HepG2 (cell line): Measurements from ENCODE around the gene PDYN. TPM values are rescaled to one million over a fixed set of nuclear protein-coding genes. Genes with fewer than 3 reads are reported as not detected.

ENCODE experiments used
- DPF2 ChIP-seq: sonication (generic); formaldehyde crosslinking; IDR thresholded peaks from 2 replicates; pipeline ENCODE4 v1.4.0; 2020; ENCODE audit warnings: mild to moderate bottlenecking, low read depth, missing genetic modification reagents, borderline replicate concordance
- ELF3 ChIP-seq: IDR thresholded peaks from 2 replicates; pipeline ENCODE4 v1.6.1; 2016; ENCODE audit warnings: missing genetic modification reagents, missing compliant biosample characterization
- HMGA1 ChIP-seq: sonication (generic); formaldehyde crosslinking; conservative IDR thresholded peaks from 2 replicates; pipeline ENCODE4 v1.4.0; 2020; ENCODE audit warnings: missing genetic modification reagents
- HOXD1 ChIP-seq: sonication (generic); formaldehyde crosslinking; IDR thresholded peaks from 2 replicates; pipeline ENCODE4 v1.5.0; 2020; ENCODE audit warnings: missing genetic modification reagents
- LRRFIP1 ChIP-seq: sonication (generic); formaldehyde crosslinking; conservative IDR thresholded peaks from 2 replicates; pipeline ENCODE4 v1.4.0; 2020; ENCODE audit warnings: missing genetic modification reagents
- SP4 ChIP-seq: sonication (generic); formaldehyde crosslinking; IDR thresholded peaks from 2 replicates; pipeline ENCODE4 v1.8.1; 2023; ENCODE audit warnings: mild to moderate bottlenecking, missing genetic modification reagents
- ZBTB8A ChIP-seq: sonication (generic); formaldehyde crosslinking; IDR thresholded peaks from 2 replicates; pipeline ENCODE4 v1.4.0; 2020; ENCODE audit warnings: mild to moderate bottlenecking, low read depth, missing genetic modification reagents, borderline replicate concordance
- ZNF101 ChIP-seq: sonication (generic); formaldehyde crosslinking; IDR thresholded peaks from 2 replicates; pipeline ENCODE4 v1.4.0; 2020; ENCODE audit warnings: mild to moderate bottlenecking, low read depth, missing genetic modification reagents, borderline replicate concordance
- ZNF24 ChIP-seq: fragments of 450-650 bp; IDR thresholded peaks from 2 replicates; pipeline ENCODE4 v1.6.1; 2017; ENCODE audit warnings: antibody characterized with exemption, mild to moderate bottlenecking
- ZNF556 ChIP-seq: sonication (generic); formaldehyde crosslinking; IDR thresholded peaks from 2 replicates; pipeline ENCODE4 v1.4.0; 2020; ENCODE audit warnings: mild to moderate bottlenecking, missing genetic modification reagents, borderline replicate concordance
- ZNF563 ChIP-seq: sonication (generic); formaldehyde crosslinking; IDR thresholded peaks from 2 replicates; pipeline ENCODE4 v1.8.0; 2022; ENCODE audit warnings: mild to moderate bottlenecking, moderate library complexity, missing genetic modification reagents
- ZNF850 ChIP-seq: sonication (generic); formaldehyde crosslinking; conservative IDR thresholded peaks from 2 replicates; pipeline ENCODE4 v1.9.0; 2021; ENCODE audit warnings: mild to moderate bottlenecking, missing genetic modification reagents
- polyA plus RNA-seq, 8 experiments: library from polyadenylated mRNA; depleted of rRNA in 3 of 8; stranded (reverse) in 7 of 8; unstranded in 1 of 8; fragments of >200 nt; fragmentation: Illumina TruSeq in 4 of 8; extraction: Trizol in 4 of 8; gene quantifications; 2 replicates each; pipeline versions ENCODE4 v1.2.1 to v1.2.3, GENCODE V29; 2011 to 2016; ENCODE audit warnings: low read depth in 4 of 8, missing spikeins in 1 of 8, mixed read lengths in 1 of 8; ENCODE audit not compliant: insufficient read depth in 1 of 8
- total RNA-seq, 5 experiments: library from RNA; depleted of rRNA; stranded (reverse); fragments of >200 nt; fragmentation: Illumina TruSeq; extraction: Trizol; gene quantifications; 2 replicates each; pipeline ENCODE4 v1.2.3, GENCODE V29; 2016; ENCODE audit warnings: low read depth in 1 of 5
- TF ChIP-seq, protein P1 (sequence below): sonication (generic); formaldehyde crosslinking; IDR thresholded peaks from 2 replicates; pipeline ENCODE4 v1.4.0; 2020; ENCODE audit warnings: mild to moderate bottlenecking, missing genetic modification reagents, borderline replicate concordance
- TF ChIP-seq, protein P2 (sequence below): IDR thresholded peaks from 2 replicates; pipeline ENCODE4 v1.6.1; 2012; ENCODE audit warnings: inconsistent platforms

The PDYN gene
- total and polyA plus RNA-seq, 2 of the 13 experiments (the other 11 are each of a cell fraction or from before 2014, with no cell fraction given), result not detected

DNA sequence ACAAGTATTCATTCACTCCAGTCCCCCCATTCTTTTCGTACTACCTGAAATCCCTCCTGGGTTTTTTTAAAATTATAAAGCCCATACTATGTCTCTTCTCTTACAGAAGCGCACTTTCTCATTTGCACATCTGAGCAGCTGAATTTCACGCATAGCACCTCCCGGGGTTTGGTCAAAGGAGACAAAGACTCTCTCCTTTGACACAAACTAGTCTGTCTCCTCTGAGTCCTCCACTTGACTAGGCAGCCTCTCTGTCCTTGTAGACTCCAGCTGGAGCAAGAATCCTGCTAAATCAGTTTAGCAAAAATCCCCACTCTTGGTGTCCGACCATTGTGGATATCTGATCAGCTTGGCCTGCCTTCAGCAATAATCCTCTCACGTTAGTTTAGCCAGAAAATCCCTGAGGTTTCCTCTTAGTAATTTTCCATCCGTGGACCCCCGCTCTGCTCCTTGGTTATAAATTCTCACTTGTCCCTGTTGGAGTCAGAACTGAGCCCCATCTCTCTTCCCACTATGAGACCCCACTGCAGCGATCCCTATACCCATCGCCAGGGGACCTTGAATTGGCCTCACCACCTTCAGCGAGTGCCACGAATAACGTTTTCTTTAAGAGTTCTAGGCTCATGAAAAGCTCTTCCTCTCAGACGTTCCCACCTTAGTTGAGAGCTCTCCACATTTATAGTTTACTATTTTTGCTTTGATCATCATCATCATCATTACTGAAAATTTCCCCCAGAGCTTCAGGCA, 29.0 kb downstream of the PDYN start (continued):
- TF ChIP-seq, protein P1, sequence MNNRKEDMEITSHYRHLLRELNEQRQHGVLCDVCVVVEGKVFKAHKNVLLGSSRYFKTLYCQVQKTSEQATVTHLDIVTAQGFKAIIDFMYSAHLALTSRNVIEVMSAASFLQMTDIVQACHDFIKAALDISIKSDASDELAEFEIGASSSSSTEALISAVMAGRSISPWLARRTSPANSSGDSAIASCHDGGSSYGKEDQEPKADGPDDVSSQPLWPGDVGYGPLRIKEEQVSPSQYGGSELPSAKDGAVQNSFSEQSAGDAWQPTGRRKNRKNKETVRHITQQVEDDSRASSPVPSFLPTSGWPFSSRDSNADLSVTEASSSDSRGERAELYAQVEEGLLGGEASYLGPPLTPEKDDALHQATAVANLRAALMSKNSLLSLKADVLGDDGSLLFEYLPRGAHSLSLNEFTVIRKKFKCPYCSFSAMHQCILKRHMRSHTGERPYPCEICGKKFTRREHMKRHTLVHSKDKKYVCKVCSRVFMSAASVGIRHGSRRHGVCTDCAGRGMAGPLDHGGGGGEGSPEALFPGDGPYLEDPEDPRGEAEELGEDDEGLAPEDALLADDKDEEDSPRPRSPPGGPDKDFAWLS (CRISPR knock-in tag), result no peak
- no peak for TF ChIP-seq LRRFIP1
- no peak for TF ChIP-seq HOXD1 (CRISPR knock-in tag)
- no peak for TF ChIP-seq ZNF24
- no peak for TF ChIP-seq ELF3 (CRISPR knock-in tag)
- TF ChIP-seq ZNF850, result no peak
- TF ChIP-seq, protein P2, sequence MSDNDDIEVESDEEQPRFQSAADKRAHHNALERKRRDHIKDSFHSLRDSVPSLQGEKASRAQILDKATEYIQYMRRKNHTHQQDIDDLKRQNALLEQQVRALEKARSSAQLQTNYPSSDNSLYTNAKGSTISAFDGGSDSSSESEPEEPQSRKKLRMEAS, result no peak
- TF ChIP-seq SP4 (CRISPR knock-in tag), result no peak
- TF ChIP-seq DPF2, result no peak
- no peak for TF ChIP-seq ZNF101 (CRISPR knock-in tag)
- TF ChIP-seq ZBTB8A, result no peak
- no peak for TF ChIP-seq HMGA1 (CRISPR knock-in tag)
- TF ChIP-seq ZNF563 (CRISPR knock-in tag), result no peak
- no peak for TF ChIP-seq ZNF556 (CRISPR knock-in tag)
